NCI-H1092 (cell line): ENCODE results near the gene EIF2B5.
"Not testable (repeated sequence)": the region's sequence is repeated elsewhere in the genome, so short reads cannot be mapped to it uniquely, and the experiment has no call there.

Source experiments
- DNase-seq: peaks from one replicate; lab custom pipeline; 2025; lab: John Stamatoyannopoulos, UW

The EIF2B5 gene

DNA sequence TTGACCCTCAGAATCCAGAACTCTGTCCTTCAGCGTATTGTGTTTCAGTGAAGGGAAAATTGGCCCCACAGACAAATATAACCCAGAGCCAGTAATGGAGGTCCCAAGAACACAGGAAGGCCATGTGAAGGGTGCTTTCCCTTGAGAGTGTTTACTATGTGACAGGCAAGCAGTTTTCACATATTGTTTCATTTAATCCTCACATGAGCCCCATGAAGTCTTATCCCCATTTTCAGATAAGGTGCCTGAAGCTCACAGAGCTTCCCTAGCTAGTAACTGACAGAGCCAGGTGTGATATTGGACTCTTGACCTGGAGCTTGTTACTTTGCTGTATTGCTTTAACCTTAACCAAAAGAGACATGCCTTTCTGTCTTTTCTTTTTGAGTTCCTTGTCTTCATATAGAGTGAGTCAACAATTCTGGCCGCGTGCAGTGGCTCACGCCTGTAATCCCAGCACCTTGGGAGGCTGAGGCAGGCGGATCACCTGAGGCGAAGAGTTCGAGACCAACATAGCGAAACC is 10.7 kb downstream of the EIF2B5 start:
- no peak for DNase-seq

DNA sequence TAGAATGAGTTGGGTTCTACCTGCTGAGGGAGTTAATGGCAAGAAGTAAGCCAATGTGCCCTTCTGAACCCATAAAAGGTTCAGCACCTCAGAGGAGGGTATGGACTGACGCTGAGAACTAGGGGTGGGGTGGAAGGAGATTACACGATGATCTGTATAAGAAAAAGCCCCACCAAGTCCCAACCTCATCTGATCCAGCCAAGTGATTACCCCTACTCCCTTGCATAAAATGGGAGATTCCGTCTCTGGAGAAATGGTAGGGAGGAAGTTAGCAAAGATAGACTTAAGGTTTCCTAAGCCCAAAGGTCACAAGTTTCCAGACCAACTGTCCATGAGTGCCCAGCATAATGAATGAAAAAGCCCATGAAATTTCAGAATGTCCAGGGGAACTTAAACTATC is 12.9 kb downstream of the EIF2B5 start:
- no peak for DNase-seq

DNA sequence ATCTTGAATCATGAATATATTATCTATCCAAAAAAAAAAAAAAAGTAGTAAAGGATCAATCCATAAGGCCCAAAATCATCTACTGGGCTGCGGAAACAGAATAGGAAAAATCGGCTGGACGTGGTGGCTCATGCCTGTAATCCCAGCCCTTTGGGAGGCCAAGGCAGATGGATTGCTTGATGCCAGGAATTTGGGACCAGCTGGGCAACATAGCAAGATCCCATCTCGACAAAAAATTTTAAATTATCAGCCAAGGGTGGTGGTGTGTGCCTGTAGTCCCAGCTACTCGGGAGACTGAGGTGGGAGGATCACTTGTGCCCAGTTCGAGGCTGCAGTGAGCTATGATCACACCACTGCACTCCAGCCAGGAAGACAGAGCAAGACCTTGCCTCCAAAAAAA is 14.0 kb downstream of the EIF2B5 start:
- DNase-seq, result no peak

DNA sequence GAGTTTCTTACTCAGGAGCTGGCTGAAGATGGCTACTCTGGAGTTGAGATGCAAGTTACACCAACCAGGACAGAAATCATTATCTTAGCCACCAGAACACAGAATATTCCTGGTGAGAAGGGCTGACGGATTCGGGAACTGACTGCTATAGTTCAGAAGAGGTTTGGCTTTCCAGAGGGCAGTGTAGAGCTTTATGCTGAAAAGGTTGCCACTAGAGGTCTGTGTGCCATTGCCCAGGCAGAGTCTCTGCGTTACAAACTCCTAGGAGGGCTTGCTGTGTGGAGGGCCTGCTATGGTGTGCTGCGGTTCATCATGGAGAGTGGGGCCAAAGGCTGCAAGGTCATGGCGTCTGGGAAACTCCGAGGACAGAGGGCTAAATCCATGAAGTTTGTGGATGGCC is 14.6 kb downstream of the EIF2B5 start:
- not testable (repeated sequence) for DNase-seq

DNA sequence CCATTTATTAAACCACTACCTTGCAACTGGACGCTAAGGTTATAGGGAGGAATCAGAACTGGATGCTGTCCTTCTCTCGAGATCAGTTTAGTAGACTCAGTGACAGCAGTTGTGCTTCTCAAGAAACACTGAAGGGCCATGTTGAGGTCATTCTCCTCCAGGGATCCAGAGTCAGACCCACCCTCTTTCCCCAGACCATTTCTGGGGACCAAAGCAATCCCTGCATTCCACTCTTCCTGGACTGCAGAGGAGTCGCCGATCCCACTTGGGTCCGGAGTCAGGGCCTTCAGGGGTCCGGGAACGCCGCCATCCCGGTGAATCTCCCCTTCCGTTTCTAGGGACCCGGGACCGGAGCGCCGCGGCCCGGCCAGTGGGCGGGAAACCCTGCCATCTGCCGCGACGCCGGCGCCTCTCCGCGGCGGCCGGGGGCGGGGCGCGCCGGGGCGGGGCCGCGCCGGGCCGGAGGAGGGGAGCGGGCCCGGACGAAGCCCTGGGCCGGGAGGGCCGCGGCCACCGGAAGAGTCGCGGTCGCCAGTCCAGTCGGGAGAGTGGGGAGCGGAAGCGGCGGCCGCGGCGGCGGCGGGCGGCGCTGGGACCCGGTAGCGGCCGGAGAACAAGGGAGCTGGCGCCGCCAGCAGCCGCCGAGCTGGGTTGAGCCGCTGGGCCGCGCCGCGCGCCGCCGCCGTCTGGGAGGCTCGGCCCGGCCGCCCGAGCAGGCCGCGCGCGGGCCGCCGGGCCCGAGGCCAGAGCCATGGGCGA is 19.9 kb downstream of the EIF2B5 start, which contains the start of gene DVL3:
Gene DVL3, plus strand, starts transcription at position 493 of the 759 bp plus-strand sequence. Its CDS starts 259 bp downstream, at position 752.
- peak; percentile 41 for DNase-seq

DNA sequence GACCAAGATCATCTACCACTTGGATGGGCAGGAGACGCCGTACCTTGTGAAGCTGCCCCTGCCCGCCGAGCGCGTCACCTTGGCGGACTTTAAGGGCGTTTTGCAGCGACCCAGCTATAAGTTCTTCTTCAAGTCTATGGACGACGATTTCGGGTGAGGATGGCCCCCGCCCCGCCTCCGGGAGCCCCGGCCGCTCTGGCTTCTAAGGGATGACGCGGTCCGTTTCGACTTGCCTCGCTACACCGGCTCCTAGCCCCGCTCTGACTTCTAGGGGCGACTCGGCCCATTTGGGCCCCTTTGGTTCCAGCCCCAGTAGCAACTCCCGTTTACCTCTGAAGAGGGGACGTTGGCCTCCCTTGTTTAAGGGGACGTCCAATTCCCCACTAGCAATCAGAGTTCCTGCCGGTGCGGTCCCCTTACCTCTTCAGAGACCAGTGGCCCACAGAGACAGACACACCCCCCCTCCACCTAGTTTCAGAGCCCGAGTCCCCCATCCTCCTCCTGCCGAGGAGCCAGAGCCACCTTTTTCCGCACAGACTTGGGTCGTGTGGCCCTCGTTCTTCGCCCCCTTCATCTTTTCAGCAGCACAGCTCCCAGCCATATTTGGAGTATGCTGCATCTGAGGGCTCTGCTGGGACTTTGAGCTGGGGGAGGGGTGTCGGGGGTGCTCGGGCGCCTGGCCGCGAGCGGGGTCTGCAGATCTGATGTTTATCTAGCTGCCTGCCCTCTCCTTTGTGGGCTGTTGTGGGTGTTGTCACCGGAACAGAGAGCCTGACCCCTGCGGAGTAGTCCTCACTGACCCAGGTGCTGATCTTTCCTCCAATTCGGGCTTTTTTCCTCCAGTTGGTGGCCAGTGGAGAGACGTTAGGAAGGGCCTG is 20.7 kb downstream of the EIF2B5 start:
- DNase-seq, result no peak

DNA sequence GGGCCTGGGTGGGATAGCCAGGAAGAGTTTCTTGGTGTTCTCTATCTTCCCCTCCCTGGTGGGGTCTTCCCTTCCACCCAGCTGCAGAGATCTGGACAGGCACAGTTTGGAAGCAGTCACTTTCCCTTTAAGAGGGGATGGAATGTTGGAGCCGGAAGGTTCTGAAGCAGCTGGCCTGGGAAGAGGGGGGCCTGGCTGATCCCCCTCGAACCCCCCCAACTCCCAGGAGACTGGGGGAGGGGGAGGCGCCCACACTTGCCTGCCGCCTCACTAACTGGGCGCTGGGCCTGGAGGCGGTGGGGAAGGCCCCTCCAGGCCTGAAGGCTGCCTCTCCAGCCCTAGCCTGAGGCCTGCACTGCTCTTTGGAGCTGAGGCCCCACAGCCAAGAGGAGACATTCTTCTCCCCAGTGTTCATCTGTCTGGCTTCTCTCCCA is 21.4 kb downstream of the EIF2B5 start:
- peak; percentile 18 for DNase-seq

DNA sequence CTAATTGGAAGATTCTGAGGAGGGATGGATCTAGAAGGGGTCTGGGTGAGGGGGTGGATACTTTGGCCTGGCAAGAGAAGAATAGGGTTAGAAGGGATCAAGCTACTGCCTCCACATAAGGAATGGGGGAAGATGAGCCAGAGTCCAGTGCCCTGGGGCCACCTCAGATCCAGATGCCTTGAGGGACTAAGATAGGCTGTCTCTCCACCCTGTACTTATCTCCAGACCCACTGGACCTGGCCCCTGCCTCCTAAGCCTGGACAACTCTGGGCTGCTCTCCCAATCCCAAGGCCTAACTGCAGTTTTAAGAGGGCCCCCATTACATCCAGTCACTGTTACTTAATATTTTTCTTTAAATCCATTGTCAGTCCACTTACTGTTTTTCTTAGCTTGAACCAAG is 22.0 kb downstream of the EIF2B5 start:
- DNase-seq, result no peak

DNA sequence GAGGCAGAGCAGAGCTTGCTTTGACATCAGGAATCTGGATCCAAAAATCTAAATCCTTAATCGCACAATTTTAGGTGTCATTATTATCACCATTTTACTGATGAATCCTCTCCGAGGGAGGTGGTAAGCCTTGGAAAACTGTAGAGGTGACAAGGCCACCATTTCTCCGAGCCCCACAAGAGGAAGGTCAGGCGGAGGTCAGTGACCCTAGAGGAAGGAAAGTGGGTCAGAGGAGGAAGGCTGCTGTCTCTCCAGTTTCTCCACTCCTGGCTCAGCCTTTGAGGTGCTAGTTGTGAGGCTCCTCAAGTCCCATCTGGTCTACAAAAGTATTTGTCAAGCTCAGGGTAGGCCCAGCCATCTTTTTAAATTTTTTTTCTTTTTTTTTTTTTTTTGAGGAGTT is 23.2 kb downstream of the EIF2B5 start:
- DNase-seq, result no peak

DNA sequence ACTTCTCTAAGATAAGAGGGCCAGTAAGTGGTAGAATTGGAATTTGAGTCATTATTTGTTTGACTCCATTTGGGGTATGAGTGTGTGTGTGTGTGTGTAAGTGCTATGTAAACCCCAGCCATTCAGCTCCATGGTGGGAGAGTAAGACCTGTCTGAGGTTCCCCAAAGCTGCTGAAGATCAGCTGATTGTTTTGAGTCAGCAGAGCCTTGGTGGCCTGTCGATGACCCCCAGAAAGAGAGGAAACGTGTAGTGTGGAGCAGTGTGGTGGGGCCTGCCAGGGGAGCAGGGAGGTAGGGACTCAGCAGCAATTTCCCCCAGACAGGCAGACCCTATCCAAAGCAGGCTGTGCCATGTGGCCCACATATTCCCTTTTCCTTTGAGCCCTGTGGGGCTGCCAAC is 25.3 kb downstream of the EIF2B5 start:
- no peak for DNase-seq

DNA sequence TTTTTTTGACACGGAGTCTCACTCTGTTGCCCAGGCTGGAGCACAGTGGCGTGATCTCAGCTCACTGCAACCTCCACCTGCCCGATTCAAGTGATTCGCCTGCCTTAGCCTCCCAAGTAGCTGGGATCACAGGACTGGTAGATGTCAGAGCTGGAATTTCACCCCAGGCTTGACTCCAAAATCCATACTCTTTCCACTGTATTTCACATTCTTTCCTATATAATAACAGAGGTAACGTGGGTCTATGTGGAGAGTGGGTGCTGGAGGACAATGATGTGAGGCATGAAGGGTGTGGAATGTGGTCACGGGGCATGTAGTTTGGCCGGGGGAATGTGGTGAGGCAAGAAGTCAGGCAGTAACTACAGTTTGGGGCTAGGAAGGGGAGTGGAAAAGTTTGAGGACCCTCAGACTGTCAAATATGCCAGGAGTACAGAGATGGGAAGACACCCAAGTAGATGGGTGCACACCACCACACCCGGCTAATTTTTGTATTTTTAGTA is 27.5 kb downstream of the EIF2B5 start:
- DNase-seq, result not testable (repeated sequence)

DNA sequence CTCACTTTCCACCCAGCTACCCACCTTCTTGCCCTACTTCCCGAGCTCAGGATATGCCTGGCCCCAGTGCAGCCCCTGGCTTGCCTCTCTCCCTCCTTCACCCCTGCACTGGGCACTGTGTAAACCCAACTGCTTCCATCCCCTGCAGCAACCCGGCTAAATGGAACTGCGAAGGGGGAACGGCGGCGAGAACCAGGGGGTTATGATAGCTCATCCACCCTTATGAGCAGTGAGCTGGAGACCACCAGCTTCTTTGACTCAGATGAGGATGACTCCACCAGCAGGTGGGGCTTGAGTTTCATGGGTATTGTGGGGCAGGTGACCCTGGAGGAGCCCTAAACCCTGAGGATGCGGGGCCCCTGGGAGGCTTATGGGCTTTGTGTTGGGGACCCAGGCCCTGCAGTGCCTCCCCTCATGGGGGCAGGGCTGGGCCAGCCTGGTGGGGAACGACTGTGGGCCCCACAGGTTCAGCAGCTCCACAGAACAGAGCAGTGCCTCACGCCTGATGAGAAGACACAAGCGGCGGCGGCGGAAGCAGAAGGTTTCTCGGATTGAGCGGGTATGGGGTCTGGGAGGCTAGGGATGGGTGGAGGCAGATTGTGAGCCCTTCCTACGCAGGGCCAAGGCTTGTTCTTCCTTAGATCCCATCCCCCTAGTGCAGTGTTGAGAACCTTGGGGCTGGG is 29.6 kb downstream of the EIF2B5 start:
- DNase-seq, result no peak

DNA sequence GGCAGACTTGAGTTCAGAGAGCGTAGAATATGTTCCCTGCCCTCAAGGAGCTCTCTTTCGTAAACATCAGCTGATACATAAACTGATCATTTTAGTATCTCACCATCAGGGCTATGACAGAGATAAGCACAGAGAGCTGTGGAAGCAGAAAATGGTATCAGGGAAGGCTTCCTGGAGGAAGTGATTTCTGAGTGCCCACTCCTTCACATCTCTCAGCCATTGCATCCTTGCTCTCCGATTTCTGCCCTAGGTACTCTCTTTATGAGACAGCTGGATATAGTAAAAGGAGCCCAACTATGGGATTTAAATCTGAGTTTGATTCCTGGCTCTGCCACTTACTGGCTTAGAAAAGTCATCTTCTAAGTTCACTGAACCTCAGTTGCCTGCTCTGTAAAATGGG is 30.4 kb downstream of the EIF2B5 start:
- no peak for DNase-seq

DNA sequence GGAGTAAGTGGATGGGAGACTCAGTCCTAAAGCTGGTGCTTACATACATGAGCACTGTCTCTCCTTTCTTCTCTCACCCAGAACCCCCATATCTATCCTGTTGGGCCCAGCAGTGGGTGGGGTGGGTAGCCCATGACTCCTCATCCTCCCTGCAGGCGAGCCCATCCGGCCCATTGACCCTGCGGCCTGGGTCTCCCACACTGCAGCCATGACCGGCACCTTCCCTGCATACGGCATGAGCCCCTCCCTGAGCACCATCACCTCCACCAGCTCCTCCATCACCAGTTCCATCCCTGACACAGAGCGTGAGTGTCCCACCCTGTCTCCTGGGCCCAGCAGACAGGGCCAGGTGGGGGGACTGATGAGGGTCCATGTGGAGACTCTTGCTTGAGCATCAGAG is 31.5 kb downstream of the EIF2B5 start:
- DNase-seq, result no peak

DNA sequence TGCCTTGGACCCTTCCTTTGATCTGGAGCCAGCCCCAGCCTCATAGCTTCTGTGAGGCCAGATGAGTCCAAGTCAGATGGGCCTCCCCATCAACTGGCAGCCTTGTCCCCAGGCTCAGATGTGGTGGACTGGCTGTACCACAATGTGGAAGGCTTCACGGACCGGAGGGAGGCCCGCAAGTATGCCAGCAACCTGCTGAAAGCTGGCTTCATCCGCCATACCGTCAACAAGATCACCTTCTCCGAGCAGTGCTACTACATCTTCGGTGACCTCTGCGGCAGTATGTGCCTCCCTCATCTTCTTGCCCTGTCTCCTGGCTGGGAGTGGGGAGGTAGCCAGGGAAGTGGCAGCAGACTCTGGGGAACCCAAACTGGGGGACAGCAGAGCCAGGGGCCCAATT is 32.6 kb downstream of the EIF2B5 start:
- DNase-seq, result no peak

DNA sequence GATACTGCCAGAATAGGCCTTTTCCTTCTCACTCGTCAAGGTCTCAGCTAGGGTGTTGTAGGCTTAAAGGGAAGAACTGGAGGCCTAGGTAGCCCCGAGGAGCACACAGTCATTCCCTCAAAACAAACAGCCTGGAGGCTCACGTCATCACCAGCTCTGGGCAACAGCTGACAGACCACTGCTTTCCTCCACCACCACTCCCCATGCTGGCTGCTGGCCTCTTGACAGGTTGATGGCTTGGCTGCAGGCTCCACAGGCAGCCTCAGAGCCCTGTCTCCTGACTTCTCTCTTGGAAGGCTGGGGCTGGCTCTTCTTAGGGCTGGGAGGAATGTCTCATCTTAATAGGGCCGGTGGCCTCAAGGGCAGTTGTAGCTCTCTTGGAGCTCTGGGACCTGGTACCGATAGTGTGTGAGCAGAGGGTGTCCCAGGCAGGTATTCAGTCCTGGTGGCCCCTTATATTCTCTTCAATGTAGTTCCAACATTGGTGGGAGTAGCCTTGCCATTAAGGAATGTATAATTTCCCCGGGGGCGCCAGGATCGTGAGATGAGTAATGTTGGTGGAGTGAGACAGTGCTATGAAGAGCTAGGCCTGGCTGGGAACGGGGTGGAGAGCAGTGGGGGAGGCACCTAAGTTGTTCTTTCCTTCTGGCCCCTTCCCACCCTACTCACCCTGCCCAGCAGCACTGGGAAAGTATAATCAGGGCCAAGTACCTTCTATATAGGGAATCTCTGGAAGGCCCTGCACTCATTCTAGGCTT is 33.4 kb downstream of the EIF2B5 start:
- no peak for DNase-seq

DNA sequence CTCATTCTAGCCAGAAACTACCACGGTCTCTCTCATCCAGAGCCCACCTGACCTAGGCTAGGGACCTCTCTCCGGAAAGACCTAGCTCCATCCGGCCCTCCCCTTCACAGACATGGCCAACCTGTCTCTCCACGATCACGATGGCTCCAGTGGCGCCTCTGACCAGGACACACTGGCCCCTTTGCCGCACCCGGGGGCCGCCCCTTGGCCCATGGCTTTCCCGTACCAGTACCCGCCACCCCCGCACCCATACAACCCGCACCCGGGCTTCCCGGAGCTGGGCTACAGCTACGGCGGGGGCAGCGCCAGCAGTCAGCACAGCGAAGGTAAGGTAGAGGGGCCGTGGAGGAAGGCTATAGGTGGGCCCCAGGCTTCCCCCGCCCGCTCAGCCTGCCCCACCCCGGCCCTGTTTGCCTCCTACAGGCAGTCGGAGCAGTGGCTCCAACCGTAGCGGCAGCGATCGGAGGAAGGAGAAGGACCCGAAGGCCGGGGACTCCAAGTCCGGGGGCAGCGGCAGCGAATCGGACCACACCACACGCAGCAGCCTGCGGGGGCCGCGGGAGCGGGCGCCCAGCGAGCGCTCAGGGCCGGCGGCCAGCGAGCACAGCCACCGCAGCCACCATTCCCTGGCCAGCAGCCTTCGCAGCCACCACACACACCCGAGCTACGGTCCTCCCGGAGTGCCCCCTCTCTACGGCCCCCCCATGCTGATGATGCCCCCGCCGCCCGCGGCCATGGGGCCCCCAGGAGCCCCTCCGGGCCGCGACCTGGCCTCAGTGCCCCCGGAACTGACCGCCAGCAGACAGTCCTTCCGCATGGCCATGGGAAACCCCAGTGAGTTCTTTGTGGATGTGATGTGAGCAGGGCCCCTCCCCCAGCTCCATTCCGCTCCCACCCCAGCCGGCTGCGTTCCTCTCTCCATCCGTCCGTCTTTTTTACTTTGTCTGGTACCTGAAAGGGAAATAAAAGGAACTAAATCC is 35.0 kb downstream of the EIF2B5 start:
- DNase-seq, result no peak

DNA sequence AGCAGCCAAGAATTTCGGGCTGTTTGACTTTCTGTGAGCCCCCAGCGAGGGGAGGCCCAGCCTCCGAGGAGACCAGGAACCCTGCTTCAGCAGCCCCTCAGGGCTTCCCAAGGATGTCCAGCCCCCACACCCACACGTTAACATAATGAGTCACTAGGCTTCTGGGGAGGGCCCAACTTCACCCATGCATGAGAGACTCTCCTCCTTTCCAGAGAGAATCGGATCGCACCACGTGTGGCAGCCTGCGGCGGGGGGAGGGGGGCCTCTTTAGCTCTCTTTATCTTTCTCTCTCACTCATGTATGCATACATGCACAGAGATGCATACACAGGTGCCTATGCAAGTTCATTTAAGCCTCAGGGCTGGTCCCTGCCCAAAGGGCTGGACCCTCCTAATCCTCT is 36.4 kb downstream of the EIF2B5 start:
- DNase-seq, result no peak

DNA sequence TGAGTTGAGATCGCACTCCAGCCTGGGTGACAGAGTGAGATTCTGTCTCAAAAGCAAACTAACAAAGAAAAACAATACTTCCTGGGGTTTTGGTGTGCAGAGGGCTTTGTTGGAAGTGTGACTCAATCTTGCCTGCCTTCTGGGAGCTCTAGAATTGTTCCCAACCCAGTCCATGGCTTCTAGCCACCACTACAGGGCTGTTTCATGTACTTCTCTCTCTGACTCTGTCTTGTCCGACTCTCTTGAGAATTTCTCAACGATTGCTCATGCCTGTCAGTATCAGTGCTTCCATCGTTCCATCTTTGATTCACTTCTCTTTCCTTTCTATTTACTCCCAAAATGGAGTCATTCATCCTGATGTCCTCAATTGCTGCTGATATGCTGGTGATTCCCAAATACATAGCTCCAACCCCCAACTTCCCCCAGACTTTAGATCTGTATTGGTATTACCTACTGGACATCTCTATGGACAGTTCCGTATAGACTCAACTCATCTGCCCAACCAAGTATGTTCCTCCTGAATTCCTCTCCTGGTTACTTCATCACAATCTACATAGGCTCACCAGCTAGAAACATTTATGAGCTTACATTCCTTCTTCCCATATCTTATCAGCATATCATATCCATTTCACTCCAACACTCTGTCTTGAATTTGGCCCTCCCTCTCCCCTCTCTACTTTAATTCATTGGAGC is 37.7 kb downstream of the EIF2B5 start:
- no peak for DNase-seq

DNA sequence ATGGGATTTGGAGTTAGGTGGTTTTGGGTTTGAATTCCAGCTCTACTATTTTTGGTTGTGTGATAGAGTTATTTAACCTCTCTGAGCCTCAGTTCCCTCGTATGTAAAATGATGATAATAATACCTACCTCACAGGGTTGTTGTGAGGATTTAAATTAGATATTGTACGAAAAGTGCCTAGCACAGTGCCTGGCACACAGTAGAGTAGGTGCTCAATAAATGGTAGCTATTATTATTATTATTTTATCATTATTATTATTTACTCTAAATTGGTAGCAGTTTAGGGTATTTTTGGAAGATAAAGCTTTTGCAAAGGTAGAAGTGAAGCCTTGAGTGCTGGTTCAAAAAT is 38.2 kb downstream of the EIF2B5 start:
- DNase-seq, result no peak
